Activated CD8-positive, alpha-beta memory T cell treated with anti-CD3 and anti-CD28 coated beads, Interleukin-2, amount 50 U/mL, for 1 hour (primary cell): ENCODE results near the gene GNG7.
"Not testable (repeated sequence)": the region's sequence is repeated elsewhere in the genome, so short reads cannot be mapped to it uniquely, and the experiment has no call there.

ENCODE experiments used
- DNase-seq: peaks from one replicate; pipeline ENCODE4 v3.0.0-alpha.2; 2020; ENCODE audit errors: extremely low read depth

Gene GNG7

DNA sequence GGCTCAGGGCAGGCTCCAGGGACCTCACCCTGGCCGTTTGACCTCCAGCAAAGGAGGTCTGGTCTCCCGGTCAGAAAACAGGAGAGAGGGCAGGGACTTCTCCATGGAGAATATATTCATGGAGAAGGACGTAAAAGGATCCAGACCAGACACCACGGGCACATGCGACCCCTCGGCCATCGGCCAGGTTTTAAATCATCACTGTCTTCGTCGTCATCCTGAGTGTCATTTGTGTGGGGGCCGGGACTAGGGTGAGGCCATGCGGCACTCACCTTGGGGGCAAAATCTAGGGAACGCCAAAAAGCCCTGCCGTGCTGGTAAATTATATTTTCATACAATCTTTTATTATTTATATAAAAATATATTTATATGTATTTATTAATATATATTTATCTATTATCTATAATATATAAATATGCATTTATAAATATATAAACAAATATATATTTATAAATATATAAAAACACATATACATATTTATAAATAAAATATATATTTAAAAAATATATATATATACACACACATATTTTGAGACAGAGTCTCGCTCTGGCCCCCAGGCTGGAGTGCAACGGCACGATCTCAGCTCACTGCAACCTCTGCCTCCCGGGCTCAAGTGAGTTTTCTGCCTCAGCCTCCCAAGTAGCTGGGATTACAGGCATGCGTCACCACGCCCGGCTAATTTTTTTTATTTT, 151.2 kb downstream of the GNG7 start:
- no peak for DNase-seq

GRCh38 chr19:2550431-2551171, 151.9 kb downstream of the GNG7 start:
- DNase-seq = no peak

DNA sequence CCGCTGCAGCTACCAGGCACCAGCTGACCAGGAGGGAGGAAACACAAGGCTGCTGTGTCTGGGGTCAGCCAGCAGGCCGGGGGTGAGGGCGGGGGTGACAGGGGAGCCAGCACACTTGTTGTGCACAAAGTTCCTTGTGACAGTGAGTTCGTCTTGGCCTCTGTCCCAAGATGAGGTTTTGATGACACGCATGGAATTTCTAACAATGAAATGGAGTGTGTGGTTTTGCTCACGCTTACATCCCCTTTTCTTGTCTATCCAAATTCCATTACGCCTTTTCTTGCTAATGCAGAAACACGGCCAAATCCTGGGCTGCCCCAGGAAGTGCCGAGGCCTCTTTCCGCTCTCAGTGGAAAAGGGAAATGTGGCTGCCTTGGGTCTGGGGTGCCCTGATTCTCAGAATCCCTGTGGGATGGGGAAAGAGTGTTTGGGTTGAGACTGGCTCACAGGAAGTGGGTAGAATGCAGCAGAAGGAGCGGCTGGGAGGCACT, 152.7 kb downstream of the GNG7 start:
- DNase-seq = no peak

GRCh38 chr19:2548966-2549365, 153.5 kb downstream of the GNG7 start:
- DNase-seq = no peak

GRCh38 chr19:2547721-2548120, 154.8 kb downstream of the GNG7 start:
- DNase-seq = no peak

GRCh38 chr19:2547033-2547680, 155.3 kb downstream of the GNG7 start:
- DNase-seq = no peak

DNA sequence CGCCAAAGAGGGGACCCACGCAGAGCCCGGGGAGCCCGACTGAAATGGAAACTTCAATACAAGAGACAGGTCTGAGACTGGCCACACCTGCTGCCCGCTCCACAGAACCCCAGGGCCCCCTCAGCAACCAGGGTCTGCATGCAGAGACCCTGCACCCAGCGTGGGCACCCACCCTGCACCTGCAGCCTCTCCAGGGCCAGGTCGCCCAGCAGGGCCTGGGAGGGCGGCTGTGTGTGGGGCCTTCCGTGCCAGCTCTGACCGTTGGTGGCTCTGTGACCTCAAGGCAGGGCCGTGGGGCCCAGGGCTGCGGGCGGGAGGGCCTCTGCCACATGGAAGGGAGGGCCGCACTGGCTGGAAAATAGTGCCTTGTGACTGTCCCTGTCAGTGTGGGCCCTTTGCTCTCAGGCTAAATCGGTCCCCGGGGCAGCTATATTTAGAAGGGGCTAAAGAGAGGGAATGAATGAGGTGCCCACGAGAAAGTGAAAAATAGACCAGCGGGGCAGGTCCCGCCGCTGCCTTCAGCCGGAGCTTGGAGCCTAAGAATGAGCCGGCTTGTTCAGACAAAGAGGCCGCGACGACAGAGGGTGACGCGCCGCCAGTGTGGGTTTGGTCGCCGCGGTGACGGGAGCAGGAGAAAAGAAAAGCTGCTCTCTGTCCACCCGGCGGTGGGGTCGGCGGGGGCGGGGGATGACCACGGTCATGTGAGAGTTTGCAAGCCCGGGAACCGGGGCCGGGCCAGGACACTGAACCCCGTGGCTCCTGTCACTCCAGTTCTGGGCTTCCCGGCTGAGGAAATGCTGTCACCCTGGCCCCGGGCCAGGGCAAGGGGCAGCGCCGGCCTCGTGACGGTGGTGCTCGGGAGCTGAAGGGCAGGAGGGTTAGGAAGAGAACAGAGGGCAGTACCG, 156.1 kb downstream of the GNG7 start:
- no peak for DNase-seq

GRCh38 chr19:2545416-2546127, 156.9 kb downstream of the GNG7 start:
- not testable (repeated sequence) for DNase-seq

- DNase-seq = no peak
Observed at GRCh38 chr19:2544576-2545415, 157.7 kb downstream of the GNG7 start.

GRCh38 chr19:2543463-2544442, 158.7 kb downstream of the GNG7 start:
- DNase-seq = peak; percentile 49

- DNase-seq = not testable (repeated sequence)
Observed at GRCh38 chr19:2543072-2543462, 159.4 kb downstream of the GNG7 start.

DNA sequence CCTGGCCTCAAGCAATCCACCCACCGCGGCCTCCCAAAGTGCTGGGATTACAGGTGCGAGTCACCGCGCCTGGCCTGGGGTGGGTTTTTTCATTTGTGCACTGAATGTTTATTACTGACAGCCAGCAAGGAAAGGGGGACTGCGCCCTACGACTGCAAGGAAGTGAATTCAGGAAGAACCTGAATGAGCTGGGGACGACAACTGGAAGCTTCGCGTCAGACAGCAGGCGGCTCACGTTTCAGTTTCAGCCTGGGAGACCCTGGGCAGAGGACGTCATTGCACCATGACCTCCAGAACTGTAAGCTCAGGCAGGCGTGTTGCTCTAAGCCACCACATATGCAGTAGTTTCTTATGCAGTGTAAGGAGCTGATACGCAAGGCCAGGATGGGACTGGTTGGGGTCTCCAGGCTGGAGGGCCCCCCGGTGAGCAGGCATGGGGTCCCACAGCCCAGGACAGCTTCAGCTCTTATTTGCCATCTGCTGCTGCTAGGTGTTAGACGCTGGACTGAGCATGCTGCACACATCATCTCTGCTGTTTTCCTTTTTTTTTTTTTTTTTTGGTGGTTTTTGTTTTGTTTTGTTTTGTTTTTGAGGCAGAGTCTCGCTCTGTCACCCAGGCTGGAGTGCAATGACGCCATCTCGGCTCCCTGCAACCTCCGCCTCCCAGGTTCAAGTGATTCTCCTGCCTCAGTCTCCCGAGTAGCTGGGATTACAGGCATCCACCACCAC, 160.0 kb downstream of the GNG7 start:
- no peak for DNase-seq

DNA sequence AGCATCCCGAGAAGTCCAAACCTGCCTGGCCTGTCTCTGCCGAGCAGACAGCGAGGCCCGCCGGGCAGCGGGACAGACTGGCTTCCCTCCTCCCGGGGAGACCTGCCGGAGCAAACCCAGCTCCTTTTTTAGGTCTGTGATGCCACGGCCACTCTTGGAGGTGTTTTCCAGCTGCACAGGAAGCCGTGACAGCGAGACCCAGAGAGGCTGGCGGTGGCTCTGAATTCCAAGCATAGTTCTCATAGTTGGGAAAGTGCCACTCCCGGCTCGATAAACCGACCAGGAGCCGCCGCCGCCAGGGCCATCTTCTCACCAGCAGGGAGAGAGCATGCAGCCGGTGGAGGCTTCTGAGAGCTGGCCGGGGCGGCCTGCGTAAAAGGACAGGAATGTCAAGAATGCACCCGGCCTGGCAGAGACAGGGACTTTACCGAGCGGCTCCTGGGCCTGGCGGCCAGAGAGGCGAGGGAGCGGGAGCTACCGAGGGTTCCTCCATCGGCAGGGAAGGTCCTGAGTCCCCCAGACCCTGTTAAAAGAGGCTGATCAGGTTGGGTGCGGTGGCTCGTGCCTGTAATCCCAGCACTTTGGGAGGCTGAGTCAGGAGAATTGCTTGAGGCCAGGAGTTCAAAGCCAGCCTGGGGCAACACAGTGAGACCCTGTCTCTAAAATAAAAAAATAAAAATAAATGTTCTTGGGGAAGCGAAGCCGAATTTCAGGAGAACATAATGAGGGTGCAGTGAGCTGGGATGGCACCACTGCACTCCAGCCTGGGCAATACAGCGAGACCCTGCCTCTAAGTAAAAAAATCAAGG, 161.6 kb downstream of the GNG7 start:
- DNase-seq = no peak

DNA sequence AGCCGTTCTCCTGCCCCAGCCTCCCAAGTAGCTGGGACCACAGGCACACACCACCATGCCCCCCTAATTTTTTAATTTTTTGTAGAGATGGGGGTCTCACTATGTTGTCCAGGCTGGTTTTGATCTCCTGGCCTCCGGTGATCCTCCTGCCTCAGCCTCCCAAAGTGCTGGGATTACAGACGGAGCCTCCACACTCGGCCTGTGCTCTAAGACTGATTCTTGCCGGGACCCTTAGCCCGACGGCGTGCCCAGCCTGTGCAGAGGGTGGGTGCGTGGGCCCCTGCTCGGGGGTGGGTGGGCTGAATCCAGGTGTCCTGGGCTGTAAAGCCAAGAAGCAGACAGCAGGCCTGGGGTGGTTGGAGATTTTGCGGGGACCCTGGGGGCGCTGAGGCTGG, 162.2 kb downstream of the GNG7 start:
- DNase-seq = no peak

- no peak for DNase-seq
Observed at GRCh38 chr19:2538096-2538757, 164.3 kb downstream of the GNG7 start.

DNA sequence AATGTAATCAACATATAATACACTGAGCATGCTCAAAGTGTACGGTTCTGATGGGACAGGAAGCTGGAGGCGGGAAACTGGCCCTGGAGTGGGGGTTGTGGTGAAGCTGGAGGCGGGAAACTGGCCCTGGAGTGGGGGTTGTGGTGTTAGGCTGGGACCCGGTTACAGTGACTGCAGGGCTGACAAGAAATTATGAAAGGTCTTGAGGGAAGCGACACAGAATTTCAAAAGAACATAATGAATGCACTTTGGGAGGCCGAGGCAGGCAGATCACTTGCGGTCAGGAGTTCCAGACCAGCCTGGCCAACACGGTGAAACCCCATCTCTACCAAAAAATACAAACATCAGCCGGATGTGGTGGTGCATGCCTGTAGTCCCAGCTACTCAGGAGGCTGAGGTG, 164.9 kb downstream of the GNG7 start:
- DNase-seq = not testable (repeated sequence)

DNA sequence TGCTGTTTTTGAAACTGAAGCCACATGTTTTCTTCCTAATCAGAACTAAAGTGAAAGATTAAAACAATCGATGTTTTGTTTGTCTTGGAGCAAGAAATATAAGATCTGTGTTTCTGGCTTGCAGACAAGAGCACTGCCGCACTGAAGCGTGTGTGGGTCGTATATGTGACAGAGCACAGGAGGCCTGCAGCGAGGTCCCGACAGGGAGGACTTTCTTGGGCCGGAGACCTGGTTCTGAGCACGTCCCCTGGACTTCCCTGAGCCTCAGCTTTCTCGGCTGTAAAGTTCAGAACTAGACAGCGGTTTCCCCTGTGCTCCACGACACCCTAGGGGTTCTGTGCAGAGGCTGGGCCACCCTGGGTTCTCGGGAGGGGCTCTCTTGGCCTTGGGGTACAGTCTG, 166.0 kb downstream of the GNG7 start:
- DNase-seq = no peak
